Kidney (tissue), 14 donors: ENCODE results near the gene ZC3HAV1. TPM values are rescaled to one million over a fixed set of nuclear protein-coding genes. Genes with fewer than 3 reads are reported as not detected.

Experiments
- DNase-seq, 5 donors: peaks; one replicate each; pipeline ENCODE4 v3.0.0-alpha.2; 2013 to 2020
- FAIRE-seq: peaks from 2 replicates; lab custom pipeline; 2012; peaks lifted over from hg19 to GRCh38; lab: Jason Lieb, UNC
- H3K27ac ChIP-seq, 2 donors: one replicate each; pipeline ENCODE4 v1.7.0; 2013; ENCODE audit warnings: low read depth in 2 of 2, low read length in 2 of 2, inconsistent platforms in 1 of 2
- H3K27me3 ChIP-seq: one replicate; pipeline ENCODE4 v1.7.1; 2013; ENCODE audit warnings: low read length, inconsistent platforms; ENCODE audit not compliant: control insufficient read depth, insufficient read depth
- H3K36me3 ChIP-seq, 3 donors: one replicate each; pipeline versions ENCODE4 v1.7.0 to v1.7.1; 2013; ENCODE audit warnings: low read length in 3 of 3, control low read depth in 1 of 3, inconsistent platforms in 1 of 3; ENCODE audit not compliant: insufficient read depth in 3 of 3, control insufficient read depth in 2 of 3
- H3K4me1 ChIP-seq, 3 donors: one replicate each; pipeline versions ENCODE4 v1.7.0 to v1.7.1; 2013; ENCODE audit warnings: low read length in 3 of 3, inconsistent platforms in 1 of 3, low read depth in 1 of 3; ENCODE audit not compliant: control insufficient read depth in 2 of 3, insufficient read depth in 2 of 3
- H3K4me3 ChIP-seq, 3 donors: one replicate each; pipeline versions ENCODE4 v1.7.0 to v1.8.1; 2013; ENCODE audit warnings: low read length in 3 of 3, control low read depth in 1 of 3, inconsistent platforms in 1 of 3
- H3K9ac ChIP-seq, 3 donors: one replicate each; pipeline versions ENCODE4 v1.7.0 to v1.7.1; 2013; ENCODE audit warnings: low read length in 3 of 3, control low read depth in 1 of 3, inconsistent platforms in 1 of 3
- H3K9me3 ChIP-seq, 3 donors: one replicate each; pipeline versions ENCODE4 v1.7.0 to v1.7.1; 2013; ENCODE audit warnings: low read length in 3 of 3, control low read depth in 1 of 3, inconsistent platforms in 1 of 3; ENCODE audit not compliant: control insufficient read depth in 2 of 3, insufficient read depth in 1 of 3
- intact Hi-C: fragments of 100-400 bp; cut with DNase I; formaldehyde crosslinking; loops from one replicate; pipeline ENCODE4 v1.11.1; 2022
- polyA plus RNA-seq: library from polyadenylated mRNA; stranded (reverse); fragments of 350-450 nt; fragmentation: Illumina TruSeq; extraction: RNeasy Lipid Tissue Mini Kit (QIAGEN cat#74804); gene quantifications from one replicate; pipeline ENCODE4 v1.2.3, GENCODE V29; 2014; ENCODE audit warnings: low read depth, low replicate concordance; ENCODE audit not compliant: insufficient read depth
- total RNA-seq: library from RNA; stranded (reverse); fragmentation: NEBNext Ultra II Directional; extraction: Animal tissue kit (Norgen Biotek cat#: 25700); gene quantifications from one replicate; pipeline ENCODE4 v1.2.1, GENCODE V29; 2021
- TF ChIP-seq, protein P1 (sequence below): IDR thresholded peaks from 3 replicates; pipeline ENCODE4 v1.5.1; 2012; ENCODE audit warnings: mild to moderate bottlenecking, moderate library complexity, borderline replicate concordance; ENCODE audit not compliant: insufficient read depth; ENCODE audit errors: extremely low read depth
- donor health status: control.
- donor health status: control.
- donor health status: control.
- donor health status: control.
- donor health status: control.
- donor health status: DM: yes; HTN: yes; CAD: no.
- donor health status: Normal renal cell carcinoma (clear cell type).

ZC3HAV1 gene
- total and polyA plus RNA-seq, 2 donors from 2014 or later: 11.1 to 40.2 TPM

DNA sequence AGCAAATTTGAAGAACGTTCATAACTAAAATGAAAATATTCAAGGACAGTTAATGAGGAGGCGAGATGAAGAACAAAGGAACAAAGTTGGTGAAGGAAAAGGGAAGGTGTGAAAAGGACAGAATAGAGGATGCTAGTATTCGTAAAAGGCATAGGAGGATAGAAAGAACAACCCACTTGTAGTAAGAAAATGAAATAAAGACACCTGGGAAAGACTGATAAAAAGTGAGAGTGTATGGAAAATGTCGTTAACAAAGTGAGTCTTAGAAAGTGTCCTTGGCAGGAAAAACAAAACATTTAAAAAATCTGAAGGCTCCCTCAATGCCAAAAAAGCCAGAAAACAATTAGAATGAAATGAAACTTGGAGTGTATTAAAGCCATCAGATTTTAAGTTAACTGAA is 29.6 kb upstream of the ZC3HAV1 start:
- H3K4me3 ChIP-seq: no peak overlapping the region
- H3K27me3 ChIP-seq: no peaks in the 10 kb centered on the region
- H3K36me3 ChIP-seq: peaks cover 0 to 4% (median 2%) of the 10 kb centered on the region in 3 donors
- peaks cover 0 to 3% (median 0%) of the 10 kb centered on the region in 3 donors for H3K4me1 ChIP-seq
- DNase-seq: no peak
- TF ChIP-seq, protein P1, sequence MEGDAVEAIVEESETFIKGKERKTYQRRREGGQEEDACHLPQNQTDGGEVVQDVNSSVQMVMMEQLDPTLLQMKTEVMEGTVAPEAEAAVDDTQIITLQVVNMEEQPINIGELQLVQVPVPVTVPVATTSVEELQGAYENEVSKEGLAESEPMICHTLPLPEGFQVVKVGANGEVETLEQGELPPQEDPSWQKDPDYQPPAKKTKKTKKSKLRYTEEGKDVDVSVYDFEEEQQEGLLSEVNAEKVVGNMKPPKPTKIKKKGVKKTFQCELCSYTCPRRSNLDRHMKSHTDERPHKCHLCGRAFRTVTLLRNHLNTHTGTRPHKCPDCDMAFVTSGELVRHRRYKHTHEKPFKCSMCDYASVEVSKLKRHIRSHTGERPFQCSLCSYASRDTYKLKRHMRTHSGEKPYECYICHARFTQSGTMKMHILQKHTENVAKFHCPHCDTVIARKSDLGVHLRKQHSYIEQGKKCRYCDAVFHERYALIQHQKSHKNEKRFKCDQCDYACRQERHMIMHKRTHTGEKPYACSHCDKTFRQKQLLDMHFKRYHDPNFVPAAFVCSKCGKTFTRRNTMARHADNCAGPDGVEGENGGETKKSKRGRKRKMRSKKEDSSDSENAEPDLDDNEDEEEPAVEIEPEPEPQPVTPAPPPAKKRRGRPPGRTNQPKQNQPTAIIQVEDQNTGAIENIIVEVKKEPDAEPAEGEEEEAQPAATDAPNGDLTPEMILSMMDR: no peak
- intact Hi-C loops: no loop called here
- no peak overlapping the region for H3K27ac ChIP-seq
- no peak overlapping the region for H3K9ac ChIP-seq
- no peaks in the 10 kb centered on the region for H3K9me3 ChIP-seq
- FAIRE-seq: no peak

DNA sequence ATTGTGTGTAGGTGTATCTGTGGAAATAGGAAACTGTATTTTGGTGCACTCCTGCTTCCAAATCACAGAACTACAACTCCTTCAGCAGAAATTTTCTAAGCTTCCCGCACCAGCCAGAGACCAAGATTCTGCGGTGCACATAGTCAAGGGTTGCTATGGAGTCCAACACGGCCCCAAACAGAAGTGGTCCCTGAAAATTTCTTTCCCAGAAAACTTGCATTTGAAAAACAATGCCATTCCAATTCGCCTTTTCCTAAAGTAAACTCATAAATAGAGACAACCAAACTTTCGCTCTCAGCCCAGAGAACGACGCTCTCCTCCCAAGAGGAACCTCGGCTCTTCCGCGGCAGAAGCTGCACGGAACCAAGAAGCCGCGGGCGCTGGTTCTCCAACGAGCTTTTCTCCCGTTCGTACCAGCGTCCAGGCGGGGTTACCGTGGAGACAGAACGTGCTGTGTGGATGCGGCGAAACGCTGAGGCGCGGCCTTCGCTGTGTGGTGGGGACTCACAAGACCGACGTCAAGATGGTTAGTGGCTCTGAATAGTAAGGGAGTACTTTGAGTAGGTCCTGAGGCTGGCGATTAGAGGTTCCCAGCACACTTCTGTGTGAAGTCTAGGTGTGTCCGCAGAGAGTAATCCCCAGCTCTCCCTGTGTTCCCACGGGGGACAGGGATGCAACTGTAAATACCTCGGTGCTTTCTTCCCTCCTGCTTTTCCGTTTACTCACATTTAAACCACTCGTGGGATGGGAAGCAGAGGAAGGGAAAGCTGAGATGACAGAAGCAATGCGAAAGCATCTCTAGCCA is 24.0 kb upstream of the ZC3HAV1 start:
- DNase-seq: peak; percentile 89 to 96 (median 94)
- Histone ChIP-seq H3K9ac (peak overlapping the region; percentile 33 to 83 (median 62)), H3K4me3 (peak overlapping the region; percentile 85 to 95 (median 85)), H3K27ac (peak overlapping the region; percentile 49 to 51), H3K27me3 (no peaks in the 10 kb centered on the region), H3K4me1 (peaks cover 0 to 6% (median 3%) of the 10 kb centered on the region in 3 donors), H3K9me3 (no peaks in the 10 kb centered on the region), H3K36me3 (no peaks in the 10 kb centered on the region)
- TF ChIP-seq, protein P1: no peak
- intact Hi-C loops: no loop called here
- no peak for FAIRE-seq

DNA sequence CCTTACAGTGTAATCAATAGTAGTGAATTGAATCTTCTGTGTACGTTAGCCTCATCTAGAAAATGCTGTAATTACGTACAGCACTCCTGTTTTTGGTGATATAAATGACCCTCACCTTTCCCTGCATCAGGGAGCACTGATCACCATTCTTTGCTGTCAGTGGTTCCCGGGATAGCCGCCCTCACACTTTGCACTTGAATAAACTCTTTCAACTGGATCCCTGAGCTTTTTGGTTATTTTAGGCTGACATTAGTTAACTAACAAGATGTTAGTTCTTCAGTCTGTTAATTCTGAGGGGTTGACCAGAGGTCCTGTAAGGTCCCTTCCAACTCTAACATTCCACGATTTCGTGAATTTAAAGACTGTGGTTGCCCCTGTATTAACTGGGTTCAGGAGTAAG is 23.4 kb upstream of the ZC3HAV1 start:
- FAIRE-seq: no peak

More for the DNA sequence above, 23.4 kb upstream of the ZC3HAV1 start:
- peak overlapping the region; percentile 4 to 83 (median 62) for H3K9ac ChIP-seq
- no peaks in the 10 kb centered on the region for H3K27me3 ChIP-seq
- DNase-seq: peak in 2 of 5 donors; percentile 55 to 58
- H3K36me3 ChIP-seq: no peaks in the 10 kb centered on the region
- H3K27ac ChIP-seq: peak overlapping the region; percentile 19 to 57
- H3K9me3 ChIP-seq: no peaks in the 10 kb centered on the region
- H3K4me3 ChIP-seq: peak overlapping the region; percentile 85 to 95 (median 85)
- TF ChIP-seq, protein P1: no peak
- H3K4me1 ChIP-seq: peaks cover 0 to 6% (median 3%) of the 10 kb centered on the region in 3 donors
- intact Hi-C loops: no loop called here
